ENCODE results near the gene RAD23A.

RAD23A gene

GRCh38 chr19:12986726-12987125 lies 41.1 kb downstream of the RAD23A start:
- DNase-seq: no peak

GRCh38 chr19:12987190-12987589 lies 41.5 kb downstream of the RAD23A start:
- no peak for DNase-seq

- no peak for DNase-seq
Measured at GRCh38 chr19:12987781-12988180, 42.1 kb downstream of the RAD23A start.

- DNase-seq: no peak
Measured at GRCh38 chr19:12990431-12990830, 44.8 kb downstream of the RAD23A start.

GRCh38 chr19:12990853-12991252 lies 45.2 kb downstream of the RAD23A start:
- DNase-seq: no peak

- DNase-seq: no peak
Measured at GRCh38 chr19:12991296-12991695, 45.6 kb downstream of the RAD23A start.

GRCh38 chr19:12992729-12993128 lies 47.1 kb downstream of the RAD23A start:
- DNase-seq: no peak

- DNase-seq: no peak
Measured at GRCh38 chr19:12993562-12993961, 47.9 kb downstream of the RAD23A start.

GRCh38 chr19:12994701-12995595 lies 49.3 kb downstream of the RAD23A start, which contains the start of gene NFIX:
TSS of gene NFIX (plus strand) at chr19:12995475. CDS start at chr19:12995838, 363 bp downstream.
- DNase-seq: no peak

- no peak for DNase-seq
Measured at GRCh38 chr19:12995596-12996405, 50.1 kb downstream of the RAD23A start.

GRCh38 chr19:12996406-12997094 lies 50.9 kb downstream of the RAD23A start:
- no peak for DNase-seq

- no peak for DNase-seq
Measured at GRCh38 chr19:12997179-12997966, 51.7 kb downstream of the RAD23A start.

GRCh38 chr19:12997967-12998940 lies 52.6 kb downstream of the RAD23A start:
- no peak for DNase-seq

GRCh38 chr19:13001166-13001501 lies 55.5 kb downstream of the RAD23A start:
- no peak for DNase-seq

GRCh38 chr19:13001502-13002165 lies 56.0 kb downstream of the RAD23A start:
- DNase-seq: no peak

GRCh38 chr19:13002166-13002898 lies 56.7 kb downstream of the RAD23A start:
- no peak for DNase-seq

- DNase-seq: no peak
Measured at GRCh38 chr19:13003081-13003480, 57.4 kb downstream of the RAD23A start.
